GM23248 (cell line): ENCODE measurements around the gene SLFN12L.

Source experiments
- EZH2 ChIP-seq: fragments of 200-600 bp; sonication (generic); IDR thresholded peaks from 2 replicates; pipeline ENCODE4 v1.6.1; 2018; ENCODE audit warnings: antibody characterized with exemption, mild to moderate bottlenecking; ENCODE audit not compliant: insufficient read depth, poor library complexity, severe bottlenecking
- EZH2phosphoT487 ChIP-seq: fragments of 200-600 bp; sonication (generic); IDR thresholded peaks from 2 replicates; pipeline ENCODE4 v1.6.1; 2018; ENCODE audit warnings: antibody characterized with exemption, moderate library complexity, mild to moderate bottlenecking, low read depth; ENCODE audit not compliant: insufficient read depth

DNA sequence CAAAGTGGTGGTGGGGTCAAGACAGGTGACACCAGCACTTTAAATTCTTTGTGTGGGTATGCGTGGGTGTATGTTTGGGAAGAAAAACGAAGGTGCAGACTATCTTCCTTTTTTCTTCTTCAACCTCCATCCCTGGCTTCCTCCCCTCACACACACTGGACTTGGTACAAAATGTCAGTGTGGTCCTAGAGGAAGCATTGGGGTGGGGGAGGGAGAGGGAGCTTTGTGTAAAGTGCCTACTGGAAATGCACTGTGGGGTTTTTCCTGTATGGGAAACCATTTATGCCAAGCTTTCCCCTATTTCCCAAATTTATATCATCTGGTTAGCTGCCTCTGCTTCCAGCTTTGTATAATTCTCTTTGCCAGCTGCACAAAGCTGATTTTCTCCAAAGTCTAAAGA is 44.4 kb downstream of the SLFN12L start:
- no peak for TF ChIP-seq EZH2
- no peak for TF ChIP-seq EZH2phosphoT487
